H1 (cell line): Measurements from ENCODE around the gene PDE9A. TPM values are rescaled to one million over a fixed set of nuclear protein-coding genes. Genes with fewer than 3 reads are reported as not detected.

Source experiments
- NANOG ChIP-seq: IDR thresholded peaks from 2 replicates; pipeline ENCODE4 v1.6.1; 2011; ENCODE audit warnings: low read length, low read depth, mild to moderate bottlenecking, inconsistent platforms; ENCODE audit not compliant: insufficient read depth, poor library complexity, severe bottlenecking
- POLR2A ChIP-seq, 2 experiments: IDR thresholded peaks; 1 replicate in 1 of 2; 2 replicates in 1 of 2; pipeline ENCODE4 v1.6.1; 2011; ENCODE audit warnings: low read depth in 2 of 2, low read length in 2 of 2, mild to moderate bottlenecking in 2 of 2; ENCODE audit errors: control extremely low read depth in 1 of 2
- RBBP5 ChIP-seq: IDR thresholded peaks from 2 replicates; pipeline ENCODE4 v1.7.1; 2012; ENCODE audit warnings: low read depth, mild to moderate bottlenecking, inconsistent platforms, low read length, moderate library complexity, borderline replicate concordance
- YY1 ChIP-seq: IDR thresholded peaks from 2 replicates; pipeline ENCODE4 v1.6.1; 2011; ENCODE audit warnings: low read depth, mild to moderate bottlenecking, low read length
- polyA plus RNA-seq, 7 experiments: library from polyadenylated mRNA; depleted of rRNA in 3 of 7; stranded (reverse) in 5 of 7; unstranded in 2 of 7; fragments of >200 nt in 5 of 7; fragments of 200-250 nt in 2 of 7; gene quantifications; 1 replicate in 5 of 7; 2 replicates in 1 of 7; 4 replicates in 1 of 7; pipeline versions ENCODE4 v1.2.1 to v1.2.3, GENCODE V29; 2011 to 2013; ENCODE audit warnings: missing spikeins in 2 of 7, mixed read lengths in 2 of 7
- total RNA-seq: library from RNA; stranded (reverse); fragmentation: NEBNext Ultra II Directional; extraction: Animal tissue kit (Norgen Biotek cat#: 25700); gene quantifications from 2 replicates; pipeline ENCODE4 v1.2.1, GENCODE V29; 2021
- TF ChIP-seq, protein P1 (sequence below): IDR thresholded peaks from 2 replicates; pipeline ENCODE4 v1.6.1; 2011; ENCODE audit warnings: low read length, improper control_type of control experiment

PDE9A gene
- total and polyA plus RNA-seq, 2 of the 8 experiments (the other 6 are each of a cell fraction or from before 2014, with no cell fraction given), result 39.2 to 45.9 TPM

DNA sequence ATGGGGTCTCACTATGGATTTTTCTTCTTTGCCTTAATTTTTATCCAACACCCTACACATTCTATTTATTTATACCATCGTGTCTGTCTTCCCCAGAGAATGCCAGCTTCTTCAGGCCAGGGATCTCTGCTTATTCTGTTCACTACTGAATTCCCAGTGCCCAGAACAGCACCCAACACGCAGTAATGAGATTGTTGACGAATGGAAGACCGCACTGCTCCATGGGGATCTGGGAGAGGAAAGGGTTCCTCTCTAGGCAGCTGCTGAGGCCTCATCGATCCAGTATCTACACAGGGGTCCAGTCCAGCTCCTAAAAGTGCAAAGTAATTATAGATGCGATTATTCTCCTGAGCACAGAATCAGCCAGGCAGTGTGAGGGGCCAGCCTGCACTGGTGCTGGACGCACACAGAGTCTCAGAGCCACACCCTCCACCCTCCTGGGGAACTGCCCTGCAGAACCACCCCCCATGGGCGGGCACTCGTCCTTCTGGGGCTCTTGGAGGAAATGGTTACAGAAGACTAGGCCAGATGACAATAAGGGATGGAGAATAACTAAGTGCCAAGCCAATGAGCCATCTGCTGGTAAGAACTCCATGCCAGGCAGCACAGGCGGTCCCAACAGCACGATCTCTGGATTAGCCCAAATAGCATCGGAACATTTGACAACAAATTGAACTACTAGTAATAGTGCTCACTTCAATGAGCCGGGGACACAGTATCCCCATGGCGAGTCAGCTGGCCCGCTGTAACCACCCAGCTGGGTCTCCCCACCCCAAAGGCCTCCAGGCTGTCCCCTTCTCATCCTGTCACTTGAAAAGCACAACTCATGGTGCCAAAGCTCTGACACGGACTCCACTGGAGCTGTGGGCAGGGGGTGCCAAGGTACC is 1.7 kb upstream of the PDE9A start (continued):
- TF ChIP-seq NANOG, result no peak
- no peak for TF ChIP-seq YY1
- TF ChIP-seq POLR2A (IDR thresholded peaks at IDR 0.05; ENCODE audit: control extremely low read depth in 1 of 2, low read depth in 2 of 2, low read length in 2 of 2), result no peak
- TF ChIP-seq RBBP5, result no peak
- TF ChIP-seq, protein P1, sequence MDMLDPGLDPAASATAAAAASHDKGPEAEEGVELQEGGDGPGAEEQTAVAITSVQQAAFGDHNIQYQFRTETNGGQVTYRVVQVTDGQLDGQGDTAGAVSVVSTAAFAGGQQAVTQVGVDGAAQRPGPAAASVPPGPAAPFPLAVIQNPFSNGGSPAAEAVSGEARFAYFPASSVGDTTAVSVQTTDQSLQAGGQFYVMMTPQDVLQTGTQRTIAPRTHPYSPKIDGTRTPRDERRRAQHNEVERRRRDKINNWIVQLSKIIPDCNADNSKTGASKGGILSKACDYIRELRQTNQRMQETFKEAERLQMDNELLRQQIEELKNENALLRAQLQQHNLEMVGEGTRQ, result no peak
- TF ChIP-seq, all 59 proteins: peak for 0
